ENCODE results near the gene CD47. TPM values are rescaled to one million over a fixed set of nuclear protein-coding genes. Genes with fewer than 3 reads are reported as not detected.

CD47 gene
- total and polyA plus RNA-seq, 2 of the 13 experiments (the other 11 are each of a cell fraction or from before 2014, with no cell fraction given): 3.3 to 6.5 TPM

DNA sequence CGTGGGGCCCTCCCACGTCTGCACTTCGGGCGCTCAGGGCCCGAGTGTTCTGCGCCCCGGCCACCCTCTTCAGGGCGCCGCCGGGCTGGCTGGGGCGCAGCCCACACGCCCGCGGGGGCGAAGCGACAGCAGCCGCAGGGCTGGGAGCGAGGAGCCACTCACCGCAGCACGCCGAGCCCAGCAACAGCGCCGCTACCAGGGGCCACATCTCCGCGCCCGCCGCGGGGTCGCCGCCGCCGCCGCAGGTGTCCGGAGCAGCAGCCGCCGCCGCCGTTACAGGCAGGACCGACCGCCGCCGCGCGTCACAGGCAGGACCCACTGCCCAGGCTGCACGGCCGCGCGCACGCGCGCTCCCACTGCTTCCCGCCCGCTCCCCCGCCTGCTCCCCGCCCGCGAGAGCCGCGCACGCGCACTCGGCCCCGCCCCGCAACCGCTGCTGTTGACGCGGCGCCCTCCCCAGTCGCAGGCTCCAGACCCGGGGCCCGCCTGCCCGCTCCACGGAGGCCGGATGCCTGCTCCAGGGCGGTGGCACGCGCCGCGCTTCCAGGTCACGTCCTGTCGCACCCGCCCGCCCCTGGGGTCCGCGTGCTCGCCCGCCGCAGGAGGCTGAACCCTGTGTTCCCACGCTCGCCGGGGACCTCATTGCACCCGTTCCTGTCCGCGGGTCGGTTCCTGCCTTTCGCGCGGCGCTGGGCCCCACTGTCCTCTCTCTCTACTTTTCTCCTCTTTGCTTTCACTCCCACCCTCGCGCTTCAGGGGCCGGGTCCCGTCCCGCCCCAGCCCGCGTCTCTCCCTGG, at the start of gene CD47 (continued):
- TF ChIP-seq DNMT1 (CRISPR knock-in tag; IDR thresholded peaks at IDR 0.05): peak; percentile 70
- no peak for TF ChIP-seq ZNF138 (CRISPR knock-in tag; IDR thresholded peaks at IDR 0.05; ENCODE audit: low read depth)
- TF ChIP-seq KLF13 (CRISPR knock-in tag; IDR thresholded peaks at IDR 0.05): no peak
- TF ChIP-seq, protein P1, sequence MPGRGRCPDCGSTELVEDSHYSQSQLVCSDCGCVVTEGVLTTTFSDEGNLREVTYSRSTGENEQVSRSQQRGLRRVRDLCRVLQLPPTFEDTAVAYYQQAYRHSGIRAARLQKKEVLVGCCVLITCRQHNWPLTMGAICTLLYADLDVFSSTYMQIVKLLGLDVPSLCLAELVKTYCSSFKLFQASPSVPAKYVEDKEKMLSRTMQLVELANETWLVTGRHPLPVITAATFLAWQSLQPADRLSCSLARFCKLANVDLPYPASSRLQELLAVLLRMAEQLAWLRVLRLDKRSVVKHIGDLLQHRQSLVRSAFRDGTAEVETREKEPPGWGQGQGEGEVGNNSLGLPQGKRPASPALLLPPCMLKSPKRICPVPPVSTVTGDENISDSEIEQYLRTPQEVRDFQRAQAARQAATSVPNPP (CRISPR knock-in tag; IDR thresholded peaks at IDR 0.05): 0 out of 2 replicates have a peak, but pooled peaks have one; percentile 45
- TF ChIP-seq NFE2 (CRISPR knock-in tag; IDR thresholded peaks at IDR 0.05): no peak
- TF ChIP-seq, protein P2, sequence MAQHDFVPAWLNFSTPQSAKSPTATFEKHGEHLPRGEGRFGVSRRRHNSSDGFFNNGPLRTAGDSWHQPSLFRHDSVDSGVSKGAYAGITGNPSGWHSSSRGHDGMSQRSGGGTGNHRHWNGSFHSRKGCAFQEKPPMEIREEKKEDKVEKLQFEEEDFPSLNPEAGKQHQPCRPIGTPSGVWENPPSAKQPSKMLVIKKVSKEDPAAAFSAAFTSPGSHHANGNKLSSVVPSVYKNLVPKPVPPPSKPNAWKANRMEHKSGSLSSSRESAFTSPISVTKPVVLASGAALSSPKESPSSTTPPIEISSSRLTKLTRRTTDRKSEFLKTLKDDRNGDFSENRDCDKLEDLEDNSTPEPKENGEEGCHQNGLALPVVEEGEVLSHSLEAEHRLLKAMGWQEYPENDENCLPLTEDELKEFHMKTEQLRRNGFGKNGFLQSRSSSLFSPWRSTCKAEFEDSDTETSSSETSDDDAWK (CRISPR knock-in tag; IDR thresholded peaks at IDR 0.05): no peak
- TF ChIP-seq SATB2 (CRISPR knock-in tag; IDR thresholded peaks at IDR 0.05): no peak
- TF ChIP-seq ZNF589 (CRISPR knock-in tag; conservative IDR thresholded peaks at IDR 0.05): no peak
- TF ChIP-seq GPN1 (CRISPR knock-in tag; IDR thresholded peaks at IDR 0.05; ENCODE audit: borderline replicate concordance): no peak
- TF ChIP-seq, protein P3, sequence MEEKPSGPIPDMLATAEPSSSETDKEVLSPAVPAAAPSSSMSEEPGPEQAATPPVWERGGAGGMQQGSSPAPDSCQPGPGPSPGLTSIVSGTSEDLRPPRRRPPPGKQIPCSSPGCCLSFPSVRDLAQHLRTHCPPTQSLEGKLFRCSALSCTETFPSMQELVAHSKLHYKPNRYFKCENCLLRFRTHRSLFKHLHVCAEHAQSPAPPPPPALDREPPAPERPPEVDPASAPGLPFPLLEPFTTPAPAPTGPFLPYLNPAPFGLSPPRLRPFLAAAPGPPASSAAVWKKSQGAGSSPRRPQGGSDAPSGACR (CRISPR knock-in tag; IDR thresholded peaks at IDR 0.05): no peak
- TF ChIP-seq SALL2 (CRISPR knock-in tag; IDR thresholded peaks at IDR 0.05): 0 out of 2 replicates have a peak, but pooled peaks have one; percentile 24
- no peak for TF ChIP-seq NAIF1 (CRISPR knock-in tag; IDR thresholded peaks at IDR 0.05; ENCODE audit: borderline replicate concordance)
- TF ChIP-seq FOXA3 (CRISPR knock-in tag; IDR thresholded peaks at IDR 0.05): no peak
- TF ChIP-seq, protein P4, sequence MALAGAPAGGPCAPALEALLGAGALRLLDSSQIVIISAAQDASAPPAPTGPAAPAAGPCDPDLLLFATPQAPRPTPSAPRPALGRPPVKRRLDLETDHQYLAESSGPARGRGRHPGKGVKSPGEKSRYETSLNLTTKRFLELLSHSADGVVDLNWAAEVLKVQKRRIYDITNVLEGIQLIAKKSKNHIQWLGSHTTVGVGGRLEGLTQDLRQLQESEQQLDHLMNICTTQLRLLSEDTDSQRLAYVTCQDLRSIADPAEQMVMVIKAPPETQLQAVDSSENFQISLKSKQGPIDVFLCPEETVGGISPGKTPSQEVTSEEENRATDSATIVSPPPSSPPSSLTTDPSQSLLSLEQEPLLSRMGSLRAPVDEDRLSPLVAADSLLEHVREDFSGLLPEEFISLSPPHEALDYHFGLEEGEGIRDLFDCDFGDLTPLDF (CRISPR knock-in tag; IDR thresholded peaks at IDR 0.05): no peak
- TF ChIP-seq ZNF761 (CRISPR knock-in tag; conservative IDR thresholded peaks at IDR 0.05): 0 out of 2 replicates have a peak, but pooled peaks have one; percentile 34
- TF ChIP-seq, protein P5, sequence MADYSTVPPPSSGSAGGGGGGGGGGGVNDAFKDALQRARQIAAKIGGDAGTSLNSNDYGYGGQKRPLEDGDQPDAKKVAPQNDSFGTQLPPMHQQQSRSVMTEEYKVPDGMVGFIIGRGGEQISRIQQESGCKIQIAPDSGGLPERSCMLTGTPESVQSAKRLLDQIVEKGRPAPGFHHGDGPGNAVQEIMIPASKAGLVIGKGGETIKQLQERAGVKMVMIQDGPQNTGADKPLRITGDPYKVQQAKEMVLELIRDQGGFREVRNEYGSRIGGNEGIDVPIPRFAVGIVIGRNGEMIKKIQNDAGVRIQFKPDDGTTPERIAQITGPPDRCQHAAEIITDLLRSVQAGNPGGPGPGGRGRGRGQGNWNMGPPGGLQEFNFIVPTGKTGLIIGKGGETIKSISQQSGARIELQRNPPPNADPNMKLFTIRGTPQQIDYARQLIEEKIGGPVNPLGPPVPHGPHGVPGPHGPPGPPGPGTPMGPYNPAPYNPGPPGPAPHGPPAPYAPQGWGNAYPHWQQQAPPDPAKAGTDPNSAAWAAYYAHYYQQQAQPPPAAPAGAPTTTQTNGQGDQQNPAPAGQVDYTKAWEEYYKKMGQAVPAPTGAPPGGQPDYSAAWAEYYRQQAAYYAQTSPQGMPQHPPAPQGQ (CRISPR knock-in tag; IDR thresholded peaks at IDR 0.05; ENCODE audit: borderline replicate concordance): no peak
- TF ChIP-seq MYC (CRISPR knock-in tag; IDR thresholded peaks at IDR 0.05; ENCODE audit: borderline replicate concordance): no peak
- TF ChIP-seq RBAK (CRISPR knock-in tag; IDR thresholded peaks at IDR 0.05): no peak
- TF ChIP-seq, protein P6, sequence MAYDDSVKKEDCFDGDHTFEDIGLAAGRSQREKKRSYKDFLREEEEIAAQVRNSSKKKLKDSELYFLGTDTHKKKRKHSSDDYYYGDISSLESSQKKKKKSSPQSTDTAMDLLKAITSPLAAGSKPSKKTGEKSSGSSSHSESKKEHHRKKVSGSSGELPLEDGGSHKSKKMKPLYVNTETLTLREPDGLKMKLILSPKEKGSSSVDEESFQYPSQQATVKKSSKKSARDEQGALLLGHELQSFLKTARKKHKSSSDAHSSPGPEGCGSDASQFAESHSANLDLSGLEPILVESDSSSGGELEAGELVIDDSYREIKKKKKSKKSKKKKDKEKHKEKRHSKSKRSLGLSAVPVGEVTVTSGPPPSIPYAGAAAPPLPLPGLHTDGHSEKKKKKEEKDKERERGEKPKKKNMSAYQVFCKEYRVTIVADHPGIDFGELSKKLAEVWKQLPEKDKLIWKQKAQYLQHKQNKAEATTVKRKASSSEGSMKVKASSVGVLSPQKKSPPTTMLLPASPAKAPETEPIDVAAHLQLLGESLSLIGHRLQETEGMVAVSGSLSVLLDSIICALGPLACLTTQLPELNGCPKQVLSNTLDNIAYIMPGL (CRISPR knock-in tag; IDR thresholded peaks at IDR 0.05; ENCODE audit: borderline replicate concordance in 1 of 2, low read depth in 1 of 2): no peak
- TF ChIP-seq FOXC1 (CRISPR knock-in tag; IDR thresholded peaks at IDR 0.05; ENCODE audit: borderline replicate concordance): peak; percentile 41; the same call in 1 of the 2 replicates
- TF ChIP-seq FOXK2 (IDR thresholded peaks at IDR 0.05): no peak
